ENCODE results near the gene AKR7A3. TPM values are rescaled to one million over a fixed set of nuclear protein-coding genes. Genes with fewer than 3 reads are reported as not detected.
A peak's percentile ranks its signal among the peaks of the same experiment; 100 is the strongest.
"Not testable (repeated sequence)": the region's sequence is repeated elsewhere in the genome, so short reads cannot be mapped to it uniquely, and the experiment has no call there.

Gene AKR7A3
- total RNA-seq, 2 donors from 2014 or later: 97.0 to 119 TPM

- H3K9me3 ChIP-seq: no peaks in the 10 kb centered on the region
- DNase-seq: no peak
- intact Hi-C loops (cut with DNase I): no loop called here
- H3K9ac ChIP-seq (ENCODE audit: low read depth in 2 of 2, low read length in 2 of 2): no peak overlapping the region
- no peaks in the 10 kb centered on the region for H3K36me3 ChIP-seq
- H3K4me1 ChIP-seq: peaks cover 18% of the 10 kb centered on the region
- H3K27ac ChIP-seq: peak overlapping the region; percentile 74
- no peak overlapping the region for H3K4me3 ChIP-seq
- TF ChIP-seq CTCF (IDR thresholded peaks at IDR 0.05): no peak
- H3K27me3 ChIP-seq: no peaks in the 10 kb centered on the region
Measured at GRCh38 chr1:19309123-19309813, 20.7 kb upstream of the AKR7A3 start.

DNA sequence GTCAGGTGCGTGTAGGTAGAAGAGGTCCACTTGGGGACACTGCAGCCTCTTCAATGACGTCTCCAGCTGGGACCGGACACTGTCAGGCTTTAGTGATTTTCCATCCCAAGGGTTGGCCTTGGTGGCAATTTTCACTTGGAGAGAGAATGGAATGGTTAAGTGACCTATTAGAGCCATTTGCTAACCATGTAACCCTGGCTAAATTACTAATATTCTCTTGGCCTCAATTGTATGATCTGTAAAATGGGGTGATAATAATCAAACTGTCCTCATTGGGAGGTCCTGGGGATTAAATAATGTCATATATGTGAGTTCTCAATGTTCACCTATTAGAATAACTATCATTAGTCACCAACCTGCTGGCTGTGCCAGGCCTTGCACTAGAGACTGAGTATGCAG lies 19.9 kb upstream of the AKR7A3 start:
- H3K36me3 ChIP-seq: no peaks in the 10 kb centered on the region
- H3K4me3 ChIP-seq: no peak overlapping the region
- no peak for TF ChIP-seq CTCF (IDR thresholded peaks at IDR 0.05)
- peak overlapping the region; percentile 74 for H3K27ac ChIP-seq
- no peaks in the 10 kb centered on the region for H3K27me3 ChIP-seq
- no peak for DNase-seq
- intact Hi-C loops (cut with DNase I): no loop called here
- H3K4me1 ChIP-seq: peaks cover 18% of the 10 kb centered on the region
- H3K9me3 ChIP-seq: no peaks in the 10 kb centered on the region
- peak overlapping the region; percentile 18 to 48 for H3K9ac ChIP-seq (ENCODE audit: low read depth in 2 of 2, low read length in 2 of 2)

DNA sequence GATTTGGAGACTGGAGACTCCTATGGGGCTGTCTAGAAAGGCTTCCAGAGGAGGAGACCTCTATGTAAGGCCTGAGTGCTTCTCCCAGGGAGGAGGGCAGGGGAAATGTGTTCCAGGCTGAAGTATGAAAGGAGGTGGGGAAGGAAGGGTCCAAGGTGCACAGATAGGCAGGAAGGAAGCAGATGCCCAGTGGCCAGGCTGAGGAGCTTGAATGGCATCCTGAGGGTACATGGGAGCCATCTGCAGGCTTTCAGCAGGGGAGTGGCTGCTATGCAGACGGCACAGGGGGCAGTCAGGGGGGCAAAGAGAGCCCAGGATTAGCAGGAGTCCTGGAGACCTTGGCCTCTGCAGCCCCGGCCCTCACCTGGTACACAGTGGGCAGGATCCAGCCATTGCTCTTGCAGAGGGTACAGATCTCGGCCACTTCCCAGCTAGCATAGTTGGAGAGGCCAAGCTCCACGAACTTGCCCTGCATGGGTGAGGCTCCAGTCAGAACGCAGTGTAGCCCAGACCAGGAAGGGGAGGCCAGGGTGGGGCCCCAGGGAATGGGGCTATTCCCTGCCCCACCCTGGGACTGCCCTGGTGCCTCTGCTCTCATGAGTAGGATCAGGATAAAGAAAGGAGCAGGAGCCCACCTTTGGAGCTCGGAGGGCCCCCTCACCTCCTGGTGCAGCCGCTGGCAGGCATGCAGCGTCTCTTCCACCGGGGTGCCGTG lies 19.4 kb upstream of the AKR7A3 start:
- intact Hi-C loops (cut with DNase I): no loop called here
- Histone ChIP-seq H3K27me3 (no peaks in the 10 kb centered on the region), H3K4me3 (no peak overlapping the region), H3K27ac (peak overlapping the region; percentile 74), H3K4me1 (peaks cover 16% of the 10 kb centered on the region), H3K9ac (ENCODE audit: low read depth in 2 of 2, low read length in 2 of 2) (peak overlapping the region; percentile 48 to 55), H3K36me3 (no peaks in the 10 kb centered on the region), H3K9me3 (no peaks in the 10 kb centered on the region)
- peak; percentile 88 for DNase-seq
- no peak for TF ChIP-seq CTCF (IDR thresholded peaks at IDR 0.05)

DNA sequence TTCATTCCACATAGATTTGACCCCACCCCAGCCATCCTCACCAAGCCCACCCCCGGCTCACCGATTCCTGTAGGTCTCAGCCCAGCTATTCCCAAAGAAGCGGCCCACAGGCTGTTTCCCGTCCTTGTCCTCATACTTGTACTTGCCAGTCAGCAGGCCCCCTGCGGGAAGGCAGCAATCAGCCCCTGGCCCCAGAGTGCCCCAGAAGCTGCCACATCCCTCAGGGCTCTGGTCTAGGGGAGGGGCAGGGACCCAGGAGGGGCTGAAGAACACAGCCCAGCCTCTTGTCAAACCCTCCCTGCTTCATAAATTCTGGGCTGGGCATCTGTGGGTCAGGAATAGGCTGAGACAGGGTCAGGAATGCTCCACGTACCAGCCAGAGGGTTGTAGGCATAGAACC lies 18.4 kb upstream of the AKR7A3 start:
- intact Hi-C loops (cut with DNase I): no loop called here
- Histone ChIP-seq H3K4me1 (peaks cover 12% of the 10 kb centered on the region), H3K27ac (no peak overlapping the region), H3K9ac (ENCODE audit: low read depth in 2 of 2, low read length in 2 of 2) (no peak overlapping the region), H3K36me3 (no peaks in the 10 kb centered on the region), H3K27me3 (no peaks in the 10 kb centered on the region), H3K9me3 (no peaks in the 10 kb centered on the region), H3K4me3 (no peak overlapping the region)
- TF ChIP-seq CTCF (IDR thresholded peaks at IDR 0.05): no peak
- no peak for DNase-seq

DNA sequence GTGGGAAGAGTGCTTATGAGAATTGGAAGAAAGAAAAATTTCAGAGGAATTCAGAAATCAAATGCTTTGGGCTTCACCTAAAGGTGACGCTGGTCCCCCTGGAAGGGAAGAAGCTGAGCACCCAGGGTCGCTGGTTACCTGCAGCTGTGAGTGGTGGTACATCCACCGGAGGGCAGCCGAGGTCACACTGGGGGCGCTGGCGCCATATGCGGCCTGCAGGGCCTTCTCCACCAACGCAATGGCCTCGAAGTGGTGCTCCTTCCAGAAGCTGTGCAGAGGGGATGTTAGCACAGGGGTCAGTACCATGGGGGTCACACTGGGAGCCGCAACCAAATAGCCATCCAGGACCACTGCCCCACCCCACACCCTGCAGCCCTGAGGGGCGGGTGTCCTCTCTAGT lies 17.3 kb upstream of the AKR7A3 start:
- TF ChIP-seq CTCF (IDR thresholded peaks at IDR 0.05): no peak
- Histone ChIP-seq H3K27ac (no peak overlapping the region), H3K27me3 (no peaks in the 10 kb centered on the region), H3K9me3 (no peaks in the 10 kb centered on the region), H3K9ac (ENCODE audit: low read depth in 2 of 2, low read length in 2 of 2) (no peak overlapping the region), H3K4me1 (peaks cover 11% of the 10 kb centered on the region), H3K36me3 (no peaks in the 10 kb centered on the region), H3K4me3 (no peak overlapping the region)
- DNase-seq: no peak
- intact Hi-C loops (cut with DNase I): no loop called here

GRCh38 chr1:19304081-19304480 lies 15.5 kb upstream of the AKR7A3 start:
- H3K27me3 ChIP-seq; H3K27ac ChIP-seq; H3K9me3 ChIP-seq; H3K36me3 ChIP-seq; DNase-seq; H3K4me3 ChIP-seq; intact Hi-C loops (cut with DNase I); H3K9ac ChIP-seq (ENCODE audit: low read depth in 2 of 2, low read length in 2 of 2); H3K4me1 ChIP-seq: not testable (repeated sequence)
